ENCODE measurements around the gene EIF3F.

Gene EIF3F

DNA sequence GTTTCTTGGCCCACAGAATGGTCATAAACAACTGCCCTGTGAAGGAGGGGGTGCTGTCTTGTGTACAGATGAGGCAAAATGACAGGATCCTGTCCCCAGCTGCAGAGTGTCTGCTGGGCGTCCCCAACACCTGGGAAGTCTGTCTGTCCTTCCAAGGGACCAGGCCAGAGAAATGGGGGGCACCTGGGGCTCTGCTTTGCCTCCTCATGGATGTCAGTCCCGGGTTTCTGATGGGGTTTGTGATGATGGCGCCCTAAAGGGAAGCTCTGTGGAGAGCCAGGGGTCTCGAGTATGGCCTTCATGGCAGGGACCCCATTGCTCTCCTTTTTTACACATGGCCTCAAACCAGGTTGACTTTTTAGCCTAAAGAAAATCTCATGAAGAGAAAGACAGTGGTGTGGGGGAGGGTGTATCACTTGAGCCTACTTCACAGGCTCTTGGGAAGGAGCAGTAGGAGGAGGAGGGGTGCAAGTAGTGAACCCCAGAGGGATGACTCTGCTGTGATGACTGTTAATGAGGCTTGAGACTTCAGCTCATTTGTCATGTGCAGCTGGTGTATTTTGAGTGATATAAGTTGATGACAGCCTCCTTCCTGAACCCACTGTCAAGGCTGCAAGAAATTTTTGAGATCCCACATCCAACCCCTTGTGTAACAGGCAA is 53.3 kb downstream of the EIF3F start:
- FAIRE-seq = no peak

DNA sequence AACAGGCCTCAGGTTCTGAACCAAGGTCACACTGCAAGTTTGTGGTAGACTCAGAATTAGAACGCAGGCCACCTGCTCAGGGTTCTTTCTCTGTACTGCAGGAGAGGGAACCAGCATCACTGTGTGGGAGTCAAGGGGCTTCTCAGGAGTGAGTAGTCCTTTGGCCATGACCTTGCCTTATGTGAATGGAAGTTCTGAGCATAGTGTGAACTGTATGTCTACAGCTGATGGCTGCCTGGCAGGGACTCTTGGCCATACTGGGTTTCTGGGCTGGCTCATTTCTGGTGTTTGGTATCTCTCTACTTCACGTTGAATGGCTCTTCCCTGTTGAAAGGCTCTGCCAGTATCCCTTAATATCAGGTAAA is 53.8 kb downstream of the EIF3F start:
- no peak for FAIRE-seq

DNA sequence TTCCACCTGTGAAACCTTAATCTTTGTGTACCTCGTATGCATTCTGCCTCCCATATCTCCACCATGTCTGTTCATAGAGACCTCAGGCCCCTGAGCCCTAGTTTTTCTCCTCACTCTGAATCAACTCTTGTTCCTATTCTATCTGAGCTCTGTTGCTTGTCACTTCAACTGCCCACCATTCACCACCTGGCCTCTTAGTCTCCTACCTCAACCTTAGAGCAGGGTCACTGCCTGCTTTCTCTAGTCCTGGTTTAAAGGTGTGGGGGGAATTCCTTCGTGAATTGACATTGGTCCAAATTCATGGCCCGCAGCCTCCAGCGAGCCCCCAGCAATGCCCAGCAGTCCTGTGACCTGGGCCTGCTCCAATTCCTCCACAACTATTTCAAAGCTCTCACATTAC is 54.4 kb downstream of the EIF3F start:
- no peak for FAIRE-seq

DNA sequence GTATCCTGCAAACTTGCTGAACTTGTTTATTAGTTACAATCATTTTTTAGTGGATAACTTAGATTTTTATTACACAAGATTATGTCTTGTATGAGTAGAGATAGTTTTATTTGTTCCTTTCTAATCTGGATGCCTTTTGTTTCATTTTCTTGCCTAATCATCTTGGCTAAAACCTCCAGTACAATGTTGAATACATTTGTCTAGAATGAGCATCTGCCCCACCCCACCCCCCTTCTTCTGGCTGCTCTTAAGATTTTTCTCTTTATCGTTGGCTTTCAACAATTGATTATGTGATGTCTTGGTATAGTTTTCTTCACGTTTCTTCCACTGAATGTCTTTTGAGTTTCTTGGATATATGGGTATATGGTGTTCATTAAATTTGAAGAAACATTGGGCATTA is 56.6 kb downstream of the EIF3F start:
- FAIRE-seq = no peak

DNA sequence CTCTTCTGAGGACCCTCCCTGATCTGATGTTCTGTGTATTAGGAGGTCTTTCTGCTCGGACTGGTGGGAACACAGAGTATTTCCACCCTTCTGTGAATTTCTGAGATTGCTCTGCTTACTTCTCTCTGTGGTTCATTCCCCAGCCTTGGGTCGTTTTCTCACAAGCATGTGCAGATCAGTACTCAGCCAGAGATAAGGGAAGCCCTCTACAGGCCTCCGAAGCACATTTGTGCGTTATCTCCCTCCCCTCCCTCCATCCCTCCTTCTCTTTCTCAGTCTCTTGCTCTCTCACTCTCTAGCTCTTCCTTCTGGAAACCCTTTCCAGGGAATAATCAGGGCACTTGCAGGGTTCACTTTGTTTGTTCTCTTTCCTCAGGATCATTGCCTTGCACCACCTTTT is 58.7 kb downstream of the EIF3F start:
- no peak for FAIRE-seq

DNA sequence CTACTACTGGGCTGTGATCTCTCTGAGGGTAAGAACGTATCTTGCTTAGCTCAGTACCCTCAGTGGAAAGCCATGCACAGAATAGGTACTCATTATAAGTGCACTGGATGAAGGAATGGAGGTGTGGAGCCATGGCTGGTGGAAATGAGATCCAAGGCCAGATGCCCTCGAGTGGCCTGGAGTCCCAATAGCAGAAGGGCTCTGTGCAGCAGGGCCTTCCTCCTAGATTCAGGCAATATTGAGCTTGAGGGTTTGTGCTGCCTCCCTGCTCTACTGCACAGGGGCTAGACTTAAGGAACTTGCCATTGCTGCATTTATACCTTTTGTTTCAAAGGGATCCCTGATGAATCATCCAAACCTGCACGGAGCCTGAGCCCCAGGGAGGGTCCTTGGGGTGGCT is 60.2 kb downstream of the EIF3F start:
- no peak for FAIRE-seq

DNA sequence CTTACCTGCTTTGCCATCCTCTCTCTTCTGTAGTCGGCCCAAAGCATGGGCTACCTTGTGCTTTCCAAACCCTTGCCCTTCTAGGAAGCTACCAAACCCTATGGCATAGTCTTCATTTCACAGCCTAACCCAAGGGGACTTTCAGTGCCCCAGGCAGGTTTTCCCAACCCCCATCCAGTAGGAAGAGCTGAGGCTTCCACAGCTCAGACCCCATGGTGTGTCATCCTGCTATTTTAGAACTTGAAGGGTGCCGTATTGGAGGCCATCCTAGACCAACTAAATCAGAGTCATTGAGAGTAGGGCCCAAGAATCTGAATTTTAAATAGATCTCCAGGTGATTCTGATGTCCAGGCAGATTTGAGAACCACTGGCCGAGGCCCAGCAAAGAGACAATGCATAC is 61.9 kb downstream of the EIF3F start:
- no peak for FAIRE-seq

Measured in islet of Langerhans (tissue), 1 donor.